GM15510 (cell line): ENCODE data around the gene ANKRD16.

Experiments
- POLR2A ChIP-seq: IDR thresholded peaks from 3 replicates; pipeline ENCODE4 v1.6.1; 2011; ENCODE audit warnings: borderline replicate concordance; ENCODE audit not compliant: insufficient read length; ENCODE audit errors: extremely low read depth

Gene ANKRD16

DNA sequence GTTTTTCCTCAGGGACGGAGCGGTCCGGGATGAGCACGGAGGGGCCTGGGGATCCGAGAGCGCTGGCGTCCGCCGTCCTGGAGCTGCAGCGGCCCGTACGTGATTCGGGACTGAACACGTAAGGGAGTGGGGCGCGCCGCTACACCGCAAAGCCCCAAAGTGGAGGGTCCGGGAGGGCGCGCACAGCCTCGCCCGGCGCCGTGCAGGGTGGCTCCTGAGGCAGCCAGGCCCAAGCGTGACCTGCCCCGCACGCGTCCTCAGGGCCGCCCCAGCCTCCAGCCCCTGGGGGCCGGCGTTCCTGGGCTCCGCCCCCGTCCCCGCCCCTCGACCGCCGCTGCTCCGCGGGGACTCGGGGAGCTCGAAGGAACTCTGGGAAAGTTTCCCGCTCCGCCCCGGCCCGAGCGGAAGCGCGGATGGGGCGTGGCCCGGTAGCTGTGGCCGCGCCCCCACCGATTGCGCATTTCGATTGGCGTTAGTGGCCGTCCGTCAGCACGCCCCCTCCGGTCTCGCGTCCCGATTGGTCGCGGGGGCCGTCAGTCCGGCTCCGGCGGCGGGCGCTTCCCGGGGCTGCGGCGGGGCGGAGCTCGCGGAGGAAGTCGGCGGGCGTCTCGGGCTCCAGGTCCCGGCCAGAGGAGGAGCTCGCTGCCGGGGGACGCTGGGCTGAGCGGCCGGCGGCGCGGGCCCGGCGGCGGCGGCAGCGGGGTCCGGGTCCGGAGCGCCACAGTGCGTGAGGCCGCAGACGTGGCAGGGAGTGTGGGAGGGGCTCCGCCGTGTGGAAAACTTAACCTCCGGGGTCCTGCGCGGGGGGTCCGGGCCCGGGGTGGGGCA lies at the start of gene ANKRD16, which contains the start of gene FBH1:
Gene ANKRD16 (minus strand): TSS at position 270 of the 828 bp plus-strand sequence. CDS start 539 bp downstream, outside the sequence.
Gene FBH1 (plus strand): TSS at position 620 of the 828 bp plus-strand sequence. CDS start 103 bp downstream, at position 723.
- peak; percentile 88 for TF ChIP-seq POLR2A

DNA sequence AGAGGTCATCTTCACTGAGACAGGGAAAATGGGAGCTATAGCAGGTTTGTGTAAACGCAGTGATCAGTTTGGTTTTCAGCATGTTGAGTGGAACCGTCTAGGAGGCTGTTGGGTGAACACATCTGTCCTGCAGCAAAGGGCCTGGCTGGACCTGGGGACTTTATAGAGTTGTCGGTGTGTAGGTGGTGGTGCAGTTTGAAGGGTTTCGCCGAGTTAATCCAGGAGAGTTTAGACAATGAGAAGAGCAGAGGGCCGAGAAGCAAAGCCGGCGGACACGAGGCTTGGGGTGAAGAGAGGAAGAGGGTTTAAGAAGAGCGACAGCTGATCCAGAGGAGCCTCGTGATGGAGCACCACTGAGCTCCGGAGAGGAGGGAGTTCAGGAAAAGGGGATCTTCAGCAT lies 48.6 kb upstream of the ANKRD16 start:
- TF ChIP-seq POLR2A = no peak

DNA sequence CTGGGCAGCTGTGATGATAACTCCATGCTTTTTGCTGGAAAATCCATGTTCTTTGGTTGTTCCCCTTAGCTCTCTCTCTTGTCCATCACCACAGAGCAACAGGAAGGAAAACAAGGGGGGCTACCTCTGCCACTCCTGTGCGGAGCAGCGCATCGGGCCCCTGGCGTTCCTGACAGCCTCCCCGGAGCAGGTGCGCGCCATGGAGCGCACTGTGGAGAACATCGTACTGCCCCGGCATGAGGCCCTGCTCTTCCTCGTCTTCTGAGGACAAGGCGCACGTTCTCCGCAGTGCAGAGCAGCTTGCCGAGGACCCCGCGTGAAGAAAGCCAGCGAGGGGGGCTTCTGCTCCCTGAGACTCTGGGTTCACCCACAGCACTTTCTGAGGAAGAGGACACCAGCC lies 47.3 kb upstream of the ANKRD16 start:
- no peak for TF ChIP-seq POLR2A

DNA sequence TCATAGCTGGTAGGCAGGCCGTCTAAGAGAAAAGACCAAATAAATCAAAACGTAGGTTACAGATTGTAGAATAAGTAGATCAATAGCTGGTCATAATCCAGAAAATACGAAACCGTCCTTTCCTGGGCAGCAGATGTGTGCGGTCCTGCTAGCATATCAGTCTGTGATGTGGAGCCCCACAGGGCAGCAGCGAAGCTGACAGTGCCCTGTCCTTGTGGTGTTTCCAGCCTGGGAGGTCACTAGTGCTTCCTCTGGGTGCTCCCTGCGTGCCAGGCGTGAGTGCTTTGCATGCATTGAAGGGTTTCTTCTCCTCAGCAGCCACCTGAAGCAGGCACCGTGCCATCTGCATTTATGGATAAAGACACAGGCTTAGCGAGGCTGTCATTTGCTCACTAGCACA lies 45.9 kb upstream of the ANKRD16 start:
- no peak for TF ChIP-seq POLR2A

DNA sequence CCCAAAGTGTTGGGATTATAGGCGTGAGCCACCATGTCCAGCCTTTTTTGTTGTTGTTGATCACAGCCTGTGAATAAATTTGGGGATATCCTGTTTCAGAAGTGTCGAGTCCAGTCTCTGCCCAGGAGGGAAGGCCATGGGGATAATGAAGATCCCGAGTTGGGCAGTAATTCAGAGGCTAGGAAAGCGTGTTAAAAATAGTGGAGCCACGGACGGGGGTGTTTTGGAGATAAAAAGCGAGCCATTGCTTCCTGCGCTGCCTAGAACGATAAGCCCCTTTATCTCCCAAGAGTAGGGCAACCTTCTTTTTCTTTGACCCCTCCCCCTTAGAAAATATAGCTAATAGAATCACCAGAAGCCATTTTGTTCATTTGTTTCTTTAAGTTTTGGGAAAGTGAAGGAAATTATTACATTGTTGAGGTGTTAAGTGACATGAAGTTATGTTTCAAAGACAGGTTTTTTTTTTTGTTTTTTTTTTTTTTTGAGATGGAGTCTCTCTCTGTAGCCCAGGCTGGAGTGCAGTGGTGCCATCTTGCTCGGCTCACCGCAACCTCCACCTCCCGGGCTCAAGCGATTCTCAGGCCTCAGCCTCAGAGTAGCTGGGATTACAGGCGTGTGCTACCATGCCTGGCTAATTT lies 44.3 kb upstream of the ANKRD16 start:
- TF ChIP-seq POLR2A = no peak

DNA sequence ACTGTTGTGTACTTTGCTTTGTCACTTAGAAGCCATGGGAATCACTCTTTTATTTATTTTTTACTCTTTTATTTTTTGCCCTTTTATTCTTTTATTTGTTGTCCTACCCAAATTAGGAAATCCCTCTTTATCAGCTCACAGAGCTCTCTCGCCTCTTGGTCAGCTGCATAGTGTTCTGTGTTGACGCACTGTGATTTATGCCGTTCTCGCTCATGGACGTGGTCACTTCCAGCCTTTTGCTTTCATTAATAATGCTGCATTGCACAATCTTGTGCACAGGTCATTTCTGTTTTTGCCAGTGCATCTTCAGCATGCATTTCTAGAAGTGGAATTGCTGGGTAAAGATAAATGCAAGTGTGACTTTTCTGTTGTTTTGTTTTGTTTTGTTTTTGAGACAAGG lies 42.7 kb upstream of the ANKRD16 start:
- TF ChIP-seq POLR2A = no peak

DNA sequence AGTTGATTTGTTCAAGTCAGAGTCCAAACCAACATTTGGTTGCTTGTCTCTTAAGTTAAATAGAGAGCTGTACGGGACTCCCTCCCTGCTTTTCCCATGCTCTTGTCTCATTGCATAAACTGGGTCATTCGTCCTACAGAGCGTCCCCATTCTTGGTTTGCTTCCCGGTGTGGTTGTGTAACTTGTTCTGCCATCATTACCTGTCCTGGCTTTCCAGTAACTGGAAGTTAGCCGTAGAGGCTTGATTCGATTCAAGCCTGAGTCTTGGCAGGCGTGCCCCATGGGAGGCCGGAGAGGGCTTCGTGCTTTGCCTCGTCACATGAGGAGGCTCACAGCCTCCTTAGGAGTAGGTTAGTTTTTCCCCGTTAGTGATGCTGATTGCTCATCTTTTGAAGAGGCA lies 40.6 kb upstream of the ANKRD16 start:
- no peak for TF ChIP-seq POLR2A

DNA sequence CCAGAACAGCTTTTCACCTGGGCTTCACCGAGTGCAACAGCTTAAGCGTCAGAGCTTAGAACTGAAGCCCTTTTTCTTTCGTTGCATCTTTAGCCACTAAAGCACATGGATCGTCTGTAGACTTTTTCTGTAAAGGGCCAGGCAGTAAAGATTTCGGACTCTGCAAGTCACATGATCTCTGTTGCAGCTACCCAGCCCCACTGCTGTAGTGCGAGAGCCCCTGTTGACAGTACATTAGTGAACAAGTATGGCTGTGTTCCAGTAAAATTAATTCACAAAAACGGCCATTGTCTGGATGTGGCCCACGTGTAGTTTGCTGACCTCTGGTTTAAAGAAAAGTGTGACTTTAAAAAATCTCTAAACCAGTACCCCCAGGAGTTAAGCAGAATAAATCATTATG lies 39.7 kb upstream of the ANKRD16 start:
- TF ChIP-seq POLR2A = no peak

DNA sequence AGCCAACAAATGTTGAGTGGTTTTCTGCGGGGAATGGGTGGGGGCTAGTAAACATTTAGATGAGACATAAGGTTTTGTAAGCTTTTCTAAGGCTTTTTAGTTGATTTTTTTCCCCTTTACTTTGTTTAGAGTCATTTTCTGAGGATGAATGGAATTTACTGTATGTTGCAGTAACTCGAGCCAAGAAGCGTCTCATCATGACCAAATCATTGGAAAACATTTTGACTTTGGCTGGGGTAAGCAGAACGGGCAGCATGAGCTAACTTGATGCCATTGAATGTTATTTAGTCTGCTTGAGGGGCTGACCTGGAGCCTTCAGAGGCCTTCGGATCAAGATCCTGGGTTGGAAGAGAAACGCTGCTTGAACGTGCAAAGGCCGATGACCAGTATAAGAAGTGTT lies 37.6 kb upstream of the ANKRD16 start:
- TF ChIP-seq POLR2A = no peak

DNA sequence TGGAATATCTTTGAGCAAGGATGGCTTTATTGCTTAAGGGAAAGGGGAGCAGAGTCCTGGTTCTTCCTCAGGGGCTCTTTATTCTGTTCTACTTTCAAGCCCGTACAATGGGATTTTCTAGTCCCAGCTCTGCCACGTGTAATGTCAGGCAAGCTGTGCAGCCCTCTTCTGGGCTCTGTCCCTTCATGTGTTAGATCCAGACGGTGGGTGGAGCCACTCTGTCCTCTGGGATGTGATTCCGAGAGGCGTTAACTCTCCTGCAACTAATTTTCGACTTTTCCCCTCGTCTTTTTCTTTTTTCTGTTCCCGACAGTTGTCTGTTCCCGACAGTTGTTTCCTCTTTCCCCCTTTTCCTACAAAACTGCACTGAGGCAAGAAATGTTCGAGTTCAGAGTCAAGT lies 35.2 kb upstream of the ANKRD16 start:
- TF ChIP-seq POLR2A = no peak

DNA sequence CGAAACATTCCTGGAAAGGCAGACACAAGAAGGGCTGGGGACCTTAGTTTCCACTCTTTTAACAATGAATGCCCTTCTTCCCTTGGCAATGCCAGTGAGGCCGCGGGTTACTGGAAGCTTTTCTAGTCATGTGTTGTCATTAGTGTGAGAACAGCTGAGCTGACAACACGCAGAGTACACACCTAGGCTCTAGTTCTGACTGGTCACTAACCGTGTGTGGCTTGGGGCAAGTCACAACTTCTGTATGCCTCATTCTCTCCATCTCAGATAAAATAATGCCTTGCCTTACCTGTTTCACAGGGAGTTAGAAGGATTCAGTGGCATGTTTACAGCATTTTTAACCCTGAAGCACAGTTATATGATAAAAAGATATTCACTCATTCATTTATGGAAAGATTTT lies 32.1 kb upstream of the ANKRD16 start:
- TF ChIP-seq POLR2A = no peak

DNA sequence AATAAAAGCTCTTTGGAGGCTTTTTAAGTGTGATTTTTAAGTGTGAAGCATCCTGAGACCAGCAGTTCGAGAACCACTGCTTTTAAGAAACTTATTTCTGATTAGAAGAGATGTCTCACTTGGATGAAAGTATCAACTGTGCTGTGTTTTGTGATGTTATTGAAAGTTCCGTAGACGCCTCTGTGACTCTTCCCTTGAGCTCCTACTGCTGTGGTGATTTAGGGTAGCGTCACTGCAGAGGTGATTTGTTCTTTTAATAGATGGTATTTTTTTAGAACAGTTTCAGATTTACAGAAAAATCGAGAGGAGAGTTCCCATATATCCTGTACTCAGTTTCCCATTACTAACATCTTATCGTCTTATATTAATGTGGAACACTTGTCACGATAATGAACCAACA lies 29.9 kb upstream of the ANKRD16 start:
- no peak for TF ChIP-seq POLR2A

DNA sequence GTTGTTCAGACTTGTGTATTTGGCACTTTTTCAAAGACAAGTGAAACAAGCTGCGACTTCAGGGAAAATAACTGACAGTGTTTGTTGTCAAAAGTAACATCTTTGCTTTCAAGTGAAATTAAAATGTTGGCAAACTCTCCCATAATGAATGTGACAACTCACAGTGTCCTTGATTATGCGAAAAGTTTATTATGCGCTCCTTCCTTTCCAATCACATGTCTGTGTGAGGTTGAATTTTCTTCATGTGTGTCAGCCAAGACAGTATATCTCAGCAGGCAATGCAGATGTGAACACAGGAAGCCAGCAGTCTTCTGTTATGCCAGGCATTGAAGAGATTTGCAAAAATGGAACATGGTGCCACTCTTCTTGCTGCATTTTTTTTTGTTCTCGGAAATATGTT lies 29.1 kb upstream of the ANKRD16 start:
- TF ChIP-seq POLR2A = no peak

DNA sequence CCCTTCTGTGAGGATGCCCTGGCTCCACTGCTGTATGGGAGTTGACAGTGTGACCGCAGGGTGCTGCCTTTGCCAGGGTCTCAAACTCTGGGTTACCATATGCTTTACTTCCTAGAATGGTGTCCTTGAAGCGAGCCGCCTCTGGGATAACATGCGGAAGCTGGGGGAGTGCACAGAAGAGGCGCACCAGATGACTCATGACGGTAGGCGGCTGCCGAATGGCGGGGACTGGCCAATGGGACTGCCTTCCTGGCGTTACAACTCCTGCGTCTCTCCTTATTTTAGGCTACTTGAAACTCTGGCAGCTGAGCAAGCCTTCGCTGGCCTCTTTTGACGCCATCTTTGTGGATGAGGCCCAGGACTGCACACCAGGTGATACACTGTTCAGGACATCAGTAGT lies 27.6 kb upstream of the ANKRD16 start:
- TF ChIP-seq POLR2A = no peak

DNA sequence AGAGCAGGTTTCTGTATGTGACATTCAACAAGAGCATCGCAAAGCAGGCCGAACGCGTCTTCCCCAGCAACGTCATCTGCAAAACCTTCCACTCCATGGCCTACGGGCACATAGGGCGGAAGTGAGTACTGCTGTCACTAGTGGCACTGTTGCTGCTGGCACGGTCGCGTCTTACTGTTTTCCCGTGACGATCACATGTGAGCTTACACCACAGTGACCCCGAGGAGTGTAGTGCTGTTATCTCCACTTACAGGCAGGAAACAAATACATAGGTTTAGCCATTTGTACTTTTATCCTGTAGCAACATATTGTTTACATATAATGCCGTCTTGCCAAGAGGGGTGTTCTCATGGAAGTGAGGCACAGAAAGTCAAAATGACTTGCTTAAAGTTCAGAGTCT lies 25.8 kb upstream of the ANKRD16 start:
- TF ChIP-seq POLR2A = no peak

DNA sequence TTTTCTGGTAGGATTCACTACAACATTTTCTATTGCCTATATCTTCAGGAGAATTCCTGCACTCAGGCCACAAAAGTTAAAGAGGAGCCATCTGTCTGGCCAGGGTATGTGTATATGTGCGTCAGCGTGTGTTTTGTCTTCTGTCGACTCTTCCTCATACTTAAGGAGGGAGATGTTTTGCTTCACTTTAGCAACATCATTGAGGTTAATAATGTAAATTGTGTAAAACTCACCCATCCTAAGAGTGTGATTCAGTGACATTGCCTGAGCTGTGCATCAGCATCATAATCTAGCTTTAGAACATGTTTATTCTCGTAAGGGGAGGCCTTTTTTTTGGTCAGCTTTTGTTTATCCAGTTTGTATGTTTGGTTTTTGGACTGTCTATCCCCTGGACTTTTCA lies 24.0 kb upstream of the ANKRD16 start:
- TF ChIP-seq POLR2A = no peak
